Prostate gland (tissue), 2 donors: Measurements from ENCODE around the gene TTC22. TPM values are rescaled to one million over a fixed set of nuclear protein-coding genes. Genes with fewer than 3 reads are reported as not detected.

Experiments used
- DNase-seq: peaks from one replicate; pipeline ENCODE4 v3.0.0-alpha.2; 2019; ENCODE audit warnings: low spot score
- H3K27ac ChIP-seq, 2 donors: fragments of 200-600 bp; sonication (generic); 2 replicates each; pipeline ENCODE4 v1.5.1; 2017 to 2019
- H3K27me3 ChIP-seq: fragments of 200-600 bp; sonication (generic); replicated peaks from 2 replicates; pipeline ENCODE4 v1.5.1; 2019; ENCODE audit not compliant: insufficient read depth
- H3K36me3 ChIP-seq, 2 donors: fragments of 200-600 bp; sonication (generic); 1 replicate in 1 of 2; 2 replicates in 1 of 2; pipeline versions ENCODE4 v1.5.1 to v1.8.1; 2017 to 2019
- H3K4me1 ChIP-seq: fragments of 200-600 bp; sonication (generic); replicated peaks from 2 replicates; pipeline ENCODE4 v1.5.1; 2019
- H3K4me3 ChIP-seq, 2 donors: fragments of 200-600 bp; sonication (generic); 2 replicates each; pipeline ENCODE4 v1.5.1; 2017 to 2019
- H3K9me3 ChIP-seq: fragments of 200-600 bp; sonication (generic); 2 replicates; pipeline ENCODE4 v1.5.1; 2017
- CTCF ChIP-seq, 4 experiments: fragments of 200-600 bp in 2 of 4; fragments of 450-650 bp in 2 of 4; sonication (generic) in 2 of 4; IDR thresholded peaks; 1 replicate in 3 of 4; 2 replicates in 1 of 4; pipeline ENCODE4 v1.5.1; 2016 to 2019; ENCODE audit warnings: antibody characterized with exemption in 4 of 4, mild to moderate bottlenecking in 2 of 4, moderate library complexity in 2 of 4
- POLR2A ChIP-seq: fragments of 450-650 bp; IDR thresholded peaks from one replicate; pipeline ENCODE4 v1.6.1; 2016; ENCODE audit warnings: antibody characterized with exemption, mild to moderate bottlenecking
- POLR2AphosphoS5 ChIP-seq: sonication (generic); formaldehyde crosslinking; IDR thresholded peaks from one replicate; pipeline ENCODE4 v1.6.1; 2017; ENCODE audit warnings: antibody characterized with exemption
- WGBS: methylation state at CpG from one replicate; pipeline ENCODE4 v1.1.5; 2018; 5-methylcytosine and 5-hydroxymethylcytosine counted together
- intact Hi-C: fragments of 100-400 bp; cut with DNase I; formaldehyde crosslinking; loops from one replicate; pipeline ENCODE4 v1.14.2; 2022
- total RNA-seq, 2 donors: library from RNA; depleted of rRNA; stranded (reverse); fragments of >200 nt; gene quantifications; one replicate each; pipeline ENCODE4 v1.1.0, GENCODE V29; 2016

TTC22 gene
- total RNA-seq, 2 donors from 2014 or later = 18.0 to 30.4 TPM

DNA sequence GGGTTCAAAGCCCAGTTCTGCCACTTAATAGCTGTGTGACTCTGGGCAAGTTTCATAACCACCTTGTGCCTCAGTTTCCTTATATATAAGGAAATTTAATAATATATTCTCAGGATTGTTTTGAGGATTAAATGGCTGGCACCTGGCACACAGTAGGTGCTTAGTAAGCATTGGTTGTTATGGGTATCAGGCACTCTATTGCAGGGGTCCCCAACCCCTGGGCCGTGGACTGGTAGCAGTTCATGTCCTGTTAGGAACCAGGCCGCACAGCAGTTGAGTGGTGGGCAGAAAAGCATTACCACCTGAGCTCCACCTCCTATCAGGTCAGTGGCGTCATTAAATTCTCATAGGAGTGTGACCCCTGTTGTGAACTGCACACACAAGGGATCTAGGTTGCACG, 55.3 kb downstream of the TTC22 start:
- Histone ChIP-seq H3K4me3 (no peak overlapping the region), H3K9me3 (no peaks in the 10 kb centered on the region), H3K36me3 (peaks cover 0 to 13% of the 10 kb centered on the region in 2 donors), H3K27ac (no peak overlapping the region), H3K4me1 (no peaks in the 10 kb centered on the region), H3K27me3 (no peaks in the 10 kb centered on the region)
- intact Hi-C loops = no loop called here
- 100% methylated on average over 4 of the region's 4 CpGs for WGBS
- no peak for TF ChIP-seq POLR2A
- TF ChIP-seq POLR2AphosphoS5 = no peak
- no peak for TF ChIP-seq CTCF (IDR thresholded peaks at IDR 0.05)
- no peak for DNase-seq

- WGBS = 86% methylated on average over 6 of the region's 6 CpGs
- DNase-seq = no peak
- no peak overlapping the region for H3K27ac ChIP-seq
- TF ChIP-seq CTCF (IDR thresholded peaks at IDR 0.05) (no peak), POLR2AphosphoS5 (no peak), POLR2A (no peak)
- H3K27me3 ChIP-seq = no peaks in the 10 kb centered on the region
- H3K9me3 ChIP-seq = no peaks in the 10 kb centered on the region
- no peak overlapping the region for H3K4me3 ChIP-seq
- peaks cover 0 to 13% of the 10 kb centered on the region in 2 donors for H3K36me3 ChIP-seq
- intact Hi-C loops = no loop called here
- H3K4me1 ChIP-seq = no peaks in the 10 kb centered on the region
Observed at GRCh38 chr1:54745274-54745673, 55.8 kb downstream of the TTC22 start.

DNA sequence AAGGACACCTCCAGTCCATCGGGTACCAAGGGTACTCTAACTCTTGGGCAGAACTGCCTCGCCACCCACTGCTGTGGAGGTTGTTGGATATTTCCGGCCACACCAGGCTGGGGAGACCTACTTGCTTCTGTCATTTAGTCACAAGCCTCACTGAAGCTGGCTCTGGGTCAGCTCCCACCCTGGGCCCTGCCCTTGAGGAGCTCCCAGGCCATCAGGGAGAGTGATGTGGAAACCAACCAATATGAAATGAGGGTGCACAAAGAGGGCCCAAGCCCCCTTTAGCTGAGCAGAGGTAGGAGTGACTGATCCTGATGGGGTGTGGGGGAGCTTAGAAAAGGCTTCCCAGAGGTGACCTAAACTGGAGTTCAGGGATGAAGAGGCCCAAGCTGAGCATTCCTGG, 56.4 kb downstream of the TTC22 start:
- WGBS = 91% methylated on average over 3 of the region's 3 CpGs
- no peak for TF ChIP-seq POLR2A
- no peak for TF ChIP-seq POLR2AphosphoS5
- TF ChIP-seq CTCF (IDR thresholded peaks at IDR 0.05) = no peak

DNA sequence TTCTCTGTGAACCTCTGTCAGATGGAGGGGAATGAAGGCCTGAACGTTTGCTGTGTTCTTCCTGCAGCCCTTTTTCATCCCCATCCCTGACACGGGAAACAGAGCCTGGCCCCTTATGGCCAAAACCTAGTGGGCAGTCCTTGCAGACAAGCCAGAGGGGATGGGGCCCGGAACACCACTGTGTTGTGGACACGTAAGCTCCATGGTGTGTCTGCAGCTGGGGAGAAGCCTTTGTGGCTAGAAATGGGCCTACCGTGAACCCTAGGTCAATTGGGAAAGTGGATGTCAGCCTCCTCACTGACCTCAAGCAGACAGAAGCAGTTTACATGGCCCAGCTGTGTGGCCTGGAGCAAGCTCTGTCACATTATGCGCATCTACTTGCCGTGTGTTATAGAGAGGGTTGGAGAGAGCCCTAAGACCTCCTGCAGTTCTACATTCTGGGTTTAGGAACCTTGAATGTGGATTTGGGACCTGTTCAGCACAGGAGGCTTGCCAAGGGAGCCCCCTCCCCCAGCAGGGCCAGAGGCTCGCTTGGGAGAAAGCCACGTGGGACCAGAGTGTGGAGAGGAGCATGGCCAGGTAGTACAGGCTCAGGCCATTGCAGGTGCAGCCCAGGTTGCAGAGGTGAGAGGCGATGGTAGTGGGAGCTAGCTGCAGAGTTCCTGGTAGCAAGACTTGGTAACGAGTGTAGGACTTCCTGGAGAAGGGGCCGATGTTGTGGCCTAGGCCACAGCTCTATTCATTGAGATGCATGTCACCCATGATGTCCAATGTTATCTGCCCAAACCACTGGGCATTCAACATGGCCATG, 57.5 kb downstream of the TTC22 start:
- no peaks in the 10 kb centered on the region for H3K27me3 ChIP-seq
- no peaks in the 10 kb centered on the region for H3K9me3 ChIP-seq
- DNase-seq = no peak
- TF ChIP-seq CTCF (IDR thresholded peaks at IDR 0.05) (no peak), POLR2A (no peak), POLR2AphosphoS5 (no peak)
- intact Hi-C loops = no loop called here
- no peak overlapping the region for H3K27ac ChIP-seq
- H3K36me3 ChIP-seq = peaks cover 0 to 17% of the 10 kb centered on the region in 2 donors
- no peaks in the 10 kb centered on the region for H3K4me1 ChIP-seq
- no peak overlapping the region for H3K4me3 ChIP-seq
- 74% methylated on average over 12 of the region's 12 CpGs for WGBS

More for the DNA sequence above, 56.4 kb downstream of the TTC22 start:
- no peak overlapping the region for H3K27ac ChIP-seq
- peaks cover 0 to 13% of the 10 kb centered on the region in 2 donors for H3K36me3 ChIP-seq
- no peaks in the 10 kb centered on the region for H3K9me3 ChIP-seq
- DNase-seq = no peak
- H3K27me3 ChIP-seq = no peaks in the 10 kb centered on the region
- intact Hi-C loops = no loop called here
- no peaks in the 10 kb centered on the region for H3K4me1 ChIP-seq
- no peak overlapping the region for H3K4me3 ChIP-seq

DNA sequence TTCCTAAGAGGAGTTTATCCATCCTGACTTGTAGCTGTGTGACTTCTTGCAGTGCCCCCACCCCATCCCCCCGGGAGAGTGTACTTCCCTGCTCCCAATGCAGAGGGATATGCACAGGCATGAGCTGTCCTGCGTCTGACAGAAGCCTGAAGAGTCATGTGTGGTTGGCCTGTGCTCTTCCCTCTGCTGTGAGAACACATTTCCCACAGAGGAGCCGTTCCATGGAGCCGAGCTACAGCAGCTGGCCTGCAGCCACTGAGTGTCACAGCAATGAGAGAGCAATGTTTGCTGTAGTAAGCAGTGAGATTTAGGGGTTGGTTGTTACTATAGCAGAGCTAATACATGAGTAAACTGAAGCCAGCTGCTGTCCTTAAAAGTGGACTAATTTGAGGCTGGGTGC, 58.8 kb downstream of the TTC22 start:
- Histone ChIP-seq H3K27ac (no peak overlapping the region), H3K27me3 (no peaks in the 10 kb centered on the region), H3K4me3 (no peak overlapping the region), H3K9me3 (no peaks in the 10 kb centered on the region), H3K36me3 (peaks cover 0 to 17% of the 10 kb centered on the region in 2 donors), H3K4me1 (no peaks in the 10 kb centered on the region)
- 48% methylated on average over 4 of the region's 4 CpGs for WGBS
- TF ChIP-seq CTCF (IDR thresholded peaks at IDR 0.05) = no peak
- TF ChIP-seq POLR2AphosphoS5 = no peak
- no peak for TF ChIP-seq POLR2A
- intact Hi-C loops = no loop called here
- no peak for DNase-seq
